ENCODE results near the gene ASB12.

ASB12 gene

GRCh38 chrX:64187762-64188150 lies 42.7 kb downstream of the ASB12 start:
- H3K4me3 ChIP-seq (ENCODE audit: low read depth, low read length), result no peak overlapping the region

GRCh38 chrX:64186974-64187761 lies 43.2 kb downstream of the ASB12 start:
- H3K4me3 ChIP-seq (ENCODE audit: low read depth, low read length), result no peak overlapping the region

- H3K4me3 ChIP-seq (ENCODE audit: low read depth, low read length), result no peak overlapping the region
Measured at GRCh38 chrX:64184396-64184795, 46.0 kb downstream of the ASB12 start.

- no peak overlapping the region for H3K4me3 ChIP-seq (ENCODE audit: low read depth, low read length)
Measured at GRCh38 chrX:64182208-64182607, 48.2 kb downstream of the ASB12 start.

GRCh38 chrX:64176876-64177275 lies 53.5 kb downstream of the ASB12 start:
- H3K4me3 ChIP-seq (ENCODE audit: low read depth, low read length), result no peak overlapping the region
